ENCODE results near the gene FRS3. TPM values are rescaled to one million over a fixed set of nuclear protein-coding genes. Genes with fewer than 3 reads are reported as not detected.
A peak's percentile ranks its signal among the peaks of the same experiment; 100 is the strongest.

The FRS3 gene
- total and polyA plus RNA-seq, 4 donors, result 3.7 to 11.2 (median 6.9) TPM

- H3K4me3 ChIP-seq, result no peak overlapping the region
- peaks cover 7 to 44% (median 28%) of the 10 kb centered on the region in 5 donors for H3K4me1 ChIP-seq (ENCODE audit: control insufficient read depth in 5 of 5, insufficient read depth in 5 of 5, low read length in 5 of 5)
- 87 to 92% methylated on average over 3 of the region's 3 CpGs for WGBS, 2 donors
- no peaks in the 10 kb centered on the region for H3K36me3 ChIP-seq (ENCODE audit: control insufficient read depth in 4 of 4, insufficient read depth in 4 of 4, low read length in 4 of 4)
- no peak for TF ChIP-seq CTCF (IDR thresholded peaks at IDR 0.05; ENCODE audit: control extremely low read depth, extremely low read depth)
- no peak overlapping the region for H3K27ac ChIP-seq (ENCODE audit: low read depth in 1 of 2, low read length in 1 of 2)
- H3K9me3 ChIP-seq (ENCODE audit: control insufficient read depth in 4 of 4, insufficient read depth in 3 of 4, low read length in 3 of 4), result no peaks in the 10 kb centered on the region
- H3K9ac ChIP-seq (ENCODE audit: insufficient read depth in 1 of 2, low read length in 2 of 2), result no peak overlapping the region
- ATAC-seq (ENCODE audit: insufficient read depth, low FRiP score), result no peak
- H3K27me3 ChIP-seq (ENCODE audit: control insufficient read depth in 3 of 3, insufficient read depth in 3 of 3, low read length in 2 of 3), result no peaks in the 10 kb centered on the region
- peak in 1 of 3 donors; percentile 55 for DNase-seq
These were observed 58.3 kb downstream of the FRS3 start for GRCh38 chr6:41721414-41721813.

GRCh38 chr6:41720783-41721182 is 58.9 kb downstream of the FRS3 start:
- H3K27ac ChIP-seq (ENCODE audit: low read depth in 1 of 2, low read length in 1 of 2), result no peak overlapping the region

GRCh38 chr6:41720262-41720620 is 59.5 kb downstream of the FRS3 start:
- peaks cover 7 to 45% (median 30%) of the 10 kb centered on the region in 5 donors for H3K4me1 ChIP-seq (ENCODE audit: control insufficient read depth in 5 of 5, insufficient read depth in 5 of 5, low read length in 5 of 5)
- 85 to 95% methylated on average over 3 of the region's 3 CpGs for WGBS, 2 donors
- H3K4me3 ChIP-seq, result no peak overlapping the region
- no peak for TF ChIP-seq CTCF (IDR thresholded peaks at IDR 0.05; ENCODE audit: control extremely low read depth, extremely low read depth)
- ATAC-seq (ENCODE audit: insufficient read depth, low FRiP score), result no peak
- no peaks in the 10 kb centered on the region for H3K36me3 ChIP-seq (ENCODE audit: control insufficient read depth in 4 of 4, insufficient read depth in 4 of 4, low read length in 4 of 4)
- H3K27ac ChIP-seq (ENCODE audit: low read depth in 1 of 2, low read length in 1 of 2), result no peak overlapping the region
- no peaks in the 10 kb centered on the region for H3K27me3 ChIP-seq (ENCODE audit: control insufficient read depth in 3 of 3, insufficient read depth in 3 of 3, low read length in 2 of 3)
- H3K9ac ChIP-seq (ENCODE audit: insufficient read depth in 1 of 2, low read length in 2 of 2), result no peak overlapping the region
- no peaks in the 10 kb centered on the region for H3K9me3 ChIP-seq (ENCODE audit: control insufficient read depth in 4 of 4, insufficient read depth in 3 of 4, low read length in 3 of 4)
- no peak for DNase-seq

More at GRCh38 chr6:41720783-41721182, 58.9 kb downstream of the FRS3 start:
- Histone ChIP-seq H3K36me3 (ENCODE audit: control insufficient read depth in 4 of 4, insufficient read depth in 4 of 4, low read length in 4 of 4) (no peaks in the 10 kb centered on the region), H3K4me3 (no peak overlapping the region), H3K9me3 (ENCODE audit: control insufficient read depth in 4 of 4, insufficient read depth in 3 of 4, low read length in 3 of 4) (no peaks in the 10 kb centered on the region), H3K9ac (ENCODE audit: insufficient read depth in 1 of 2, low read length in 2 of 2) (no peak overlapping the region), H3K4me1 (ENCODE audit: control insufficient read depth in 5 of 5, insufficient read depth in 5 of 5, low read length in 5 of 5) (peaks cover 7 to 45% (median 31%) of the 10 kb centered on the region in 5 donors), H3K27me3 (ENCODE audit: control insufficient read depth in 3 of 3, insufficient read depth in 3 of 3, low read length in 2 of 3) (no peaks in the 10 kb centered on the region)
- no peak for TF ChIP-seq CTCF (IDR thresholded peaks at IDR 0.05; ENCODE audit: control extremely low read depth, extremely low read depth)
- WGBS, 2 donors, result 95 to 100% methylated on average over 2 of the region's 2 CpGs
- no peak for ATAC-seq (ENCODE audit: insufficient read depth, low FRiP score)
- no peak for DNase-seq

Small RNA genes within 50 kb of the gene (small RNA-seq; reads per million reads assigned to genes)
- gene AL365205.2 (ENCODE audit: low replicate concordance) (not detected), gene AL365205.3 (ENCODE audit: low replicate concordance) (not detected)

Other genes with a start within 250 kb of the FRS3 start
- 10 to 100 TPM; 22.6 to 35.0 TPM for gene FOXP4, start 233.5 kb downstream of the FRS3 start, total RNA-seq
- 10 to 100 TPM; 12.8 to 21.7 TPM for gene FOXP4, start 233.5 kb downstream of the FRS3 start, polyA plus RNA-seq
- 10 to 100 TPM; 22.1 to 36.4 TPM for gene MDFI, start 141.4 kb downstream of the FRS3 start, total RNA-seq
- gene MDFI, start 141.4 kb downstream of the FRS3 start, polyA plus RNA-seq, result 10 to 100 TPM; 16.4 to 21.8 TPM
- gene TFEB, start 44.3 kb downstream of the FRS3 start, total RNA-seq, result 10 to 100 TPM; 13.3 to 38.4 TPM
- gene TFEB, start 44.3 kb downstream of the FRS3 start, polyA plus RNA-seq, result 10 to 100 TPM; 23.1 to 32.5 TPM
- gene PGC, start 32.5 kb downstream of the FRS3 start, total RNA-seq, result 100 to 1,000 TPM in 1 of 2 donors, 10 to 100 TPM in 1; 19.2 to 586 TPM
- gene PGC, start 32.5 kb downstream of the FRS3 start, polyA plus RNA-seq, result 1,000 to 10,000 TPM in 1 of 2 donors, 100 to 1,000 TPM in 1; 348 to 1,394 TPM
- gene PRICKLE4, start 882 bp upstream of the FRS3 start, total RNA-seq, result 1 to 10 TPM; 6.9 TPM
- 1 to 10 TPM; 2.9 to 4.1 TPM for gene PRICKLE4, start 882 bp upstream of the FRS3 start, polyA plus RNA-seq
- gene TOMM6, start 7.8 kb upstream of the FRS3 start, total RNA-seq, result 100 to 1,000 TPM in 1 of 2 donors, 10 to 100 TPM in 1; 43.5 to 172 TPM
- 100 to 1,000 TPM; 236 to 313 TPM for gene TOMM6, start 7.8 kb upstream of the FRS3 start, polyA plus RNA-seq
- 1 to 10 TPM; 4.9 to 8.6 TPM for gene USP49, start 115.5 kb upstream of the FRS3 start, total RNA-seq
- gene USP49, start 115.5 kb upstream of the FRS3 start, polyA plus RNA-seq, result 1 to 10 TPM; 1.8 to 2.3 TPM
- gene MED20, start 141.2 kb upstream of the FRS3 start, total RNA-seq, result 10 to 100 TPM; 20.2 to 20.4 TPM
- 10 to 100 TPM in 1 of 2 donors, 1 to 10 TPM in 1; 7.0 to 10.1 TPM for gene MED20, start 141.2 kb upstream of the FRS3 start, polyA plus RNA-seq
- gene BYSL, start 141.6 kb upstream of the FRS3 start, total RNA-seq, result 10 to 100 TPM in 1 of 2 donors, 1 to 10 TPM in 1; 9.9 to 19.7 TPM
- 10 to 100 TPM in 1 of 2 donors, 1 to 10 TPM in 1; 8.8 to 20.4 TPM for gene BYSL, start 141.6 kb upstream of the FRS3 start, polyA plus RNA-seq
- gene CCND3, start 161.9 kb upstream of the FRS3 start, total RNA-seq, result 100 to 1,000 TPM; 124 to 192 TPM
- 100 to 1,000 TPM; 120 to 221 TPM for gene CCND3, start 161.9 kb upstream of the FRS3 start, polyA plus RNA-seq

Measured in lung (tissue), 13 donors.